ENCODE data around the gene CLTCL1. TPM values are rescaled to one million over a fixed set of nuclear protein-coding genes. Genes with fewer than 3 reads are reported as not detected.
"Not testable (repeated sequence)": the region's sequence is repeated elsewhere in the genome, so short reads cannot be mapped to it uniquely, and the experiment has no call there.

Gene CLTCL1
- total RNA-seq, 3 donors from 2014 or later (not counting 1 experiment from before 2014, with no cell fraction given) = 0.86 to 1.2 (median 1.2) TPM

DNA sequence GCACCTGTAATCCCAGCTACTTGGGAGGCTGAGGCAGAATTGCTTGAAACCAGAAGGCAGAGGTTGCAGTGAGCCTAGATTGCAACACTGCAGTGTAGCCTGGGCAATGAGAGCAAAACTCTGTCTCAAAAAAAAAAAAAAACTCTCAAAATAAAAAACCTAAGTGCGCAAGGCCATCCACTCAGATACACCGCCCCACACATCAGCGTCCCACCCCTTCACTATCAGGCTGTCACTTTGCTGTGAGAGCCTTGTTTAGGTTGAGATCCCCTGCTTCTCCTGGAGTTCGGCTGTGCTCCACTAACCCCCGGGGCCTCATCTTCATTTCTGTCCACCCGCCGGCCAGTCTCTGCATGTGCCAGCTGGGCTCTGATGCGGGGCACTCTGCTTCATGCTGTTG is 125.1 kb downstream of the CLTCL1 start:
- ATAC-seq (no peak), DNase-seq (no peak)
- WGBS (ENCODE audit: insufficient coverage) = 83% methylated on average over 8 of the region's 8 CpGs
- H3K9me3 ChIP-seq (ENCODE audit: control insufficient read depth, insufficient read depth, low read length) = no peaks in the 10 kb centered on the region
- peaks cover 16% of the 10 kb centered on the region for H3K4me1 ChIP-seq (ENCODE audit: control insufficient read depth, insufficient read depth, low read length)
- Mint-ChIP-seq H3K27ac (no peak overlapping the region), H3K36me3 (no peaks in the 10 kb centered on the region), H3K9me3 (no peaks in the 10 kb centered on the region), H3K27me3 (ENCODE audit: low read depth in 2 of 2) (peaks cover 23 to 38% of the 10 kb centered on the region in 2 donors), H3K4me1 (peaks cover 8 to 19% of the 10 kb centered on the region in 2 donors), H3K4me3 (no peak overlapping the region)
- H3K27me3 ChIP-seq (ENCODE audit: control insufficient read depth, insufficient read depth, low read length) = peaks cover 20% of the 10 kb centered on the region
- TF ChIP-seq CTCF (IDR thresholded peaks at IDR 0.05) = no peak
- no peak overlapping the region for H3K4me3 ChIP-seq (ENCODE audit: low read length)
- no peak overlapping the region for H3K27ac ChIP-seq (ENCODE audit: low read length)
- no peaks in the 10 kb centered on the region for H3K36me3 ChIP-seq (ENCODE audit: control insufficient read depth, insufficient read depth, low read length)
- intact Hi-C loops (cut with micrococcal nuclease) = no loop called here

DNA sequence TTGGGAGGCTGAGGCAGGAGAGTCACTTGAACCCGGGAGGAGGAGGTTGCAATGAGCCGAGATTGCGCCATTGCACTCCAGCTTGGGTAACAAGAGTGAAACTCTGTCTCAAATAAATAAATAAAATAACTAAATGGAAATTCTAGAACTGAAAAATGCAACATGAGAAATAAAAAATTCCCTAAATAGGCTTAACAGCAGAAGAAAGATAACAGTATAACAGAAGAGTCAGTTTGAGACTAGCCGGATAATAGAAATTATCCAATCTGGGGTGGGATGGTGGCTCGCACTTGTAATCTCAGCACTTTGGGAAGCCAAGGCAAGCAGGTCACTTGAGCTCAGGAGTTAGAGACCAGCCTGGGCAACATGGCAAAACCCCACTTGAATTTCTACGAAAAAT is 127.1 kb downstream of the CLTCL1 start:
- Histone ChIP-seq H3K27me3 (ENCODE audit: control insufficient read depth, insufficient read depth, low read length) (peaks cover 10% of the 10 kb centered on the region), H3K27ac (ENCODE audit: low read length) (no peak overlapping the region), H3K4me1 (ENCODE audit: control insufficient read depth, insufficient read depth, low read length) (peaks cover under 1% of the 10 kb centered on the region), H3K4me3 (ENCODE audit: low read length) (no peak overlapping the region), H3K9me3 (ENCODE audit: control insufficient read depth, insufficient read depth, low read length) (no peaks in the 10 kb centered on the region), H3K36me3 (ENCODE audit: control insufficient read depth, insufficient read depth, low read length) (no peaks in the 10 kb centered on the region)
- H3K9me3 Mint-ChIP-seq = no peaks in the 10 kb centered on the region
- H3K27me3 Mint-ChIP-seq (ENCODE audit: low read depth in 2 of 2) = peaks cover 23 to 31% of the 10 kb centered on the region in 2 donors
- H3K4me1 Mint-ChIP-seq = peaks cover 0 to 7% of the 10 kb centered on the region in 2 donors
- DNase-seq (no peak), ATAC-seq (no peak)
- no peak overlapping the region for H3K27ac Mint-ChIP-seq
- H3K36me3 Mint-ChIP-seq = no peaks in the 10 kb centered on the region
- intact Hi-C loops (cut with micrococcal nuclease) = no loop called here
- no peak overlapping the region for H3K4me3 Mint-ChIP-seq
- TF ChIP-seq CTCF (IDR thresholded peaks at IDR 0.05) = no peak
- WGBS (ENCODE audit: insufficient coverage) = 96% methylated on average over 4 of the region's 6 CpGs

GRCh38 chr22:19158649-19159048 is 132.9 kb downstream of the CLTCL1 start:
- peaks cover 5 to 16% of the 10 kb centered on the region in 2 donors for H3K27me3 Mint-ChIP-seq (ENCODE audit: low read depth in 2 of 2)
- H3K27ac ChIP-seq (ENCODE audit: low read length); H3K27ac Mint-ChIP-seq; H3K4me1 Mint-ChIP-seq; H3K36me3 ChIP-seq (ENCODE audit: control insufficient read depth, insufficient read depth, low read length); intact Hi-C loops (cut with micrococcal nuclease); H3K9me3 ChIP-seq (ENCODE audit: control insufficient read depth, insufficient read depth, low read length); H3K4me1 ChIP-seq (ENCODE audit: control insufficient read depth, insufficient read depth, low read length); DNase-seq; H3K36me3 Mint-ChIP-seq; H3K4me3 Mint-ChIP-seq; H3K4me3 ChIP-seq (ENCODE audit: low read length); ATAC-seq; H3K9me3 Mint-ChIP-seq; H3K27me3 ChIP-seq (ENCODE audit: control insufficient read depth, insufficient read depth, low read length): not testable (repeated sequence)
- 88% methylated on average over 11 of the region's 11 CpGs for WGBS (ENCODE audit: insufficient coverage)

GRCh38 chr22:19156109-19156508 is 135.4 kb downstream of the CLTCL1 start:
- ATAC-seq; H3K27ac ChIP-seq (ENCODE audit: low read length); DNase-seq; H3K4me3 Mint-ChIP-seq; H3K4me3 ChIP-seq (ENCODE audit: low read length); H3K4me1 Mint-ChIP-seq; H3K9me3 ChIP-seq (ENCODE audit: control insufficient read depth, insufficient read depth, low read length); intact Hi-C loops (cut with micrococcal nuclease); H3K4me1 ChIP-seq (ENCODE audit: control insufficient read depth, insufficient read depth, low read length); H3K9me3 Mint-ChIP-seq; H3K36me3 ChIP-seq (ENCODE audit: control insufficient read depth, insufficient read depth, low read length); H3K36me3 Mint-ChIP-seq; H3K27ac Mint-ChIP-seq; H3K27me3 ChIP-seq (ENCODE audit: control insufficient read depth, insufficient read depth, low read length): not testable (repeated sequence)
- H3K27me3 Mint-ChIP-seq (ENCODE audit: low read depth in 2 of 2) = peaks cover 24 to 29% of the 10 kb centered on the region in 2 donors
- 87% methylated on average over 9 of the region's 9 CpGs for WGBS (ENCODE audit: insufficient coverage)

Measured in natural killer cell (primary cell).